GM12874 (cell line): Measurements from ENCODE around the gene MINDY4.

Experiments
- TF ChIP-seq, protein P1 (sequence below): IDR thresholded peaks from 2 replicates; pipeline ENCODE4 v1.5.1; 2011; ENCODE audit warnings: low read depth, mild to moderate bottlenecking, control low read depth, low read length, moderate library complexity; ENCODE audit not compliant: insufficient read depth

Gene MINDY4

DNA sequence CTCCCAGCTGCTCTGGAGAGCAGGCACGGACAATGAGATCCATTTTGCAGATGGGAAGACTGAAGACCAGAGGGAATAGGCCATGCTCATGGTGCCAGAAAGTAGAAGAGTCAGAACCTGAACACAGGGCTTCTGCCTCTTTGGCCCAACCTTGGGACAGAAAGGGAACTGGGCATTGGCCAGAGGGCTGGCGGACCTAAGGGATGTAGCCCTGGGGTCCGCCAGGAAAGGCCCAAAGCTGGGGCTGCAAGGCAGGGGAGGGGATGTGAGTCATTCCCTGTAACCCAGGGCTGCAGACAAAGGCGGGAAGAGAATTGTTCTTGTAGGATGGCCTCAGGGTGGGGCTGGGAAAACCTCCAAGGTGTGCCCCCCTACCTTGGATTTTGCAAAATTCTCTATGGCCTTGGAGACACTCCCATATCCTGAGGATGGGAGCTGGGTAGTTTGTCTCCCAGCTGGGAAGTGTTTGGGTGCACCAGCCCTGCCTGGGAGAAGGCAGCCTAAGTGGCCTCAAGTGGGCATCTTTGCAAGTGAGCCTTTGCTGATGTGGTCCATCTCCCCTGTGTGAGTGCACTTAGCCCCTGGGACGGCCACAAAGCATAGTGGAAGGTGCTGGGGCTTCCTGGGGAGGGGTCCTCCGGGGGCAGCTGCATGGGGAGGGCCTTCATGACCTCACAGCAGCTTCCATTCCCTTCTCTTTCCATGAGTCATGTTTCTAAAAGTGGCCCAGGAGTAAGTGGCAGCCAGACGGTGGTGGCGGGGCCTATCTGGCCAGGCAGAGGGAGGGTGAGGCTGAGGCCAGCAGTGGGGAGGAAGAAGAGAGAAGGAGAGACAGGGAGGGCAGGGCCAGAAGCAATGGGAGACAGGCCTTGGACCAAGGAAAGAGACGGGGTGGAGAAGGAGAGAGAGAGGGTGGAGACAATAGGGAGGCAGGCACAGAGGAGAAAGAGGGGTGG lies 149.6 kb downstream of the MINDY4 start:
- TF ChIP-seq, protein P1, sequence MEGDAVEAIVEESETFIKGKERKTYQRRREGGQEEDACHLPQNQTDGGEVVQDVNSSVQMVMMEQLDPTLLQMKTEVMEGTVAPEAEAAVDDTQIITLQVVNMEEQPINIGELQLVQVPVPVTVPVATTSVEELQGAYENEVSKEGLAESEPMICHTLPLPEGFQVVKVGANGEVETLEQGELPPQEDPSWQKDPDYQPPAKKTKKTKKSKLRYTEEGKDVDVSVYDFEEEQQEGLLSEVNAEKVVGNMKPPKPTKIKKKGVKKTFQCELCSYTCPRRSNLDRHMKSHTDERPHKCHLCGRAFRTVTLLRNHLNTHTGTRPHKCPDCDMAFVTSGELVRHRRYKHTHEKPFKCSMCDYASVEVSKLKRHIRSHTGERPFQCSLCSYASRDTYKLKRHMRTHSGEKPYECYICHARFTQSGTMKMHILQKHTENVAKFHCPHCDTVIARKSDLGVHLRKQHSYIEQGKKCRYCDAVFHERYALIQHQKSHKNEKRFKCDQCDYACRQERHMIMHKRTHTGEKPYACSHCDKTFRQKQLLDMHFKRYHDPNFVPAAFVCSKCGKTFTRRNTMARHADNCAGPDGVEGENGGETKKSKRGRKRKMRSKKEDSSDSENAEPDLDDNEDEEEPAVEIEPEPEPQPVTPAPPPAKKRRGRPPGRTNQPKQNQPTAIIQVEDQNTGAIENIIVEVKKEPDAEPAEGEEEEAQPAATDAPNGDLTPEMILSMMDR = no peak

- TF ChIP-seq, protein P1 = no peak
Observed at GRCh38 chr7:30921540-30922401, 150.6 kb downstream of the MINDY4 start.

DNA sequence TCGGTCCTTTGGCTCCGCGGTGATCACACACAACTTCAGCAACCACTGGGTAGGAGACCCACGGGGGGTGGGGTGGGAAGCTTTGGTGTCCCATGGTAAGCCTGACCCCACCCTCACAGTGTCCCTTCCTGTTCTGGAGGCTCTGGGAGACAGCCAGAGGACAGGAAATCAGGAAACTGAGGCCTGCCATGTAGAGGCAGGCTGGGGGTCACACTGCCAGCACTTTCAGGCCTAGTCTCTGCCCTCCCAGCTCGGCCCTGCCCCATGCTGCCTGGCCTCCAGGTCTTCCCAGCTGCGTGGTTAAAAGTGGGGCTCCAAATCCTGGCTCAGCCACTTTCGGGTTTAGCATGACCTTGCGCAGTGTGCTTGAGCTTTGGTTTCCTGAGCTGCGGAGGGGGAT lies 151.4 kb downstream of the MINDY4 start:
- TF ChIP-seq, protein P1 = no peak

- TF ChIP-seq, protein P1 = no peak
Observed at GRCh38 chr7:30923009-30923773, 152.0 kb downstream of the MINDY4 start.

DNA sequence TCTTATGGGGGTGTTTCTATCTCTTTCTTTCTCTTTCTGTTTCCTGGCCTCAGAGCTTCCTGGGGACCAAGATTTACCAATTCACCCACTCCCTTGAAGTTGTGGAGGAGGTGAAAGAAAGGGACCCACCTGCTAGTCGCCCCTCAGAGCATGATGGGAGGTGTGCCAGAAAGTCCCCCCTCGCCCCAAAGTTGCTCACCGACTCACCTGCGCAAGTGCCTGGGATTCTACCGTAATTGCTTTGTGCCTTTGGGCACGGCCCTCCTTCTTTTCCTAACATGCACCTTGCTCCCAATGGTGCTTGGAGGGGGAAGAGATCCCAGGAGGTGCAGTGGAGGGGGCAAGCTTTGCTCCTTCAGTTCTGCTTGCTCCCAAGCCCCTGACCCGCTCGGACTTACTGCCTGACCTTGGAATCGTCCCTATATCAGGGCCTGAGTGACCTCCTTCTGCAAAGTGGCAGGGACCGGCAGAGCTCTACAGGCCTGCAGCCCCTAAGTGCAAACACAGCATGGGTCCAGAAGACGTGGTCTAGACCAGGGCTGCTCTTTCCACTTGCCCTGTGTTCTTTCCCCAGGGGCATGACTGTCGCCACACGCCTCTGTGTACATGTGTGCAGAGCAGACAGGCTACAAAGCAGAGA lies 152.7 kb downstream of the MINDY4 start:
- TF ChIP-seq, protein P1 = no peak

DNA sequence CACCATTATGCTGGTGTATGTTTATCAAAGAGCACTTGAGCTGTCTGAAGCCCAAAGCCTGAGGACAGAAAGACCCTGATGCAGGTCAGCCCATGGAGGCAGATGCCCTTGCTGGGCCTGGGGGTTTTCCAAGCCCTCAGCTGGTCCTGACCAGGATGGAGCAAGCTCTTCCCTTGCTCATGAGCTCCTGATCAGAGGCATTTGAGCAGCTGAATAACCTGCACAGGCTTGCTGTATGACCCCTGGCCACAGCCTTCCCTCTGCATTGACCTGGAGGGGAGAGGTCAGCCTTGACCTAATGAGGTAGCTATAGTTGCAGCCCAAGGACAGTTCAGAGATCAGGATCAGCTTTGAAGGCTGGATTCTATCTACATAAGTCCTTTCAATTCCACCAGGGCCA lies 153.4 kb downstream of the MINDY4 start:
- TF ChIP-seq, protein P1 = no peak

DNA sequence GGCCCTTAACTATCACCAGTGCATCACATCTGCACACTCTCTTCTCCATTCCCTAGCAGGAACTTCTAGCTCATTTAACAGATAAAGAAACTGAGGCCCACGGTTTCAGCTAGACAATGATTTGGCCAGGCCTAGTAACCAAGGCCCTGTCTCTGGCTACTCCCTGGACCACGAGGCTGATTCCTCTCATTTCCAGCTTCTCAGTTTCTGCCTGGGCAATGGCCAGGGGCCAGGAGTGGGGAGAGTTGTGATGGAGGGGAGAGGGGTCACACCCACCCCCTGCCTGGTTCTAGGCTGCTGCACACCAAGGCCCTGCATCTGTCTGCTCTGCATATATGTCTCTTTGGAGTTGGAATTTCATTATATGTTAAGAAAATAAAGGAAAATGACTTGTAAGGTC lies 153.9 kb downstream of the MINDY4 start:
- TF ChIP-seq, protein P1 = no peak
